ENCODE measurements around the gene AGAP3. TPM values are rescaled to one million over a fixed set of nuclear protein-coding genes. Genes with fewer than 3 reads are reported as not detected.
A peak's percentile ranks its signal among the peaks of the same experiment; 100 is the strongest.

Gene AGAP3
- total RNA-seq (100 to 1,000 TPM in 1 of 2 donors, 10 to 100 TPM in 1; 75.9 to 194 TPM), polyA plus RNA-seq (100 to 1,000 TPM in 1 of 2 donors, 10 to 100 TPM in 1; 81.8 to 138 TPM)
- long read RNA-seq, donor 1, partial matches to known transcripts = 38 of 44 reads
- long read RNA-seq, donor 1, other reads (novel, unspliced or antisense) = 0 of 44 reads
- long read RNA-seq, donor 2, partial matches to known transcripts = 0 of 2 reads
- long read RNA-seq, donor 2, other reads (novel, unspliced or antisense) = 0 of 2 reads
- long read RNA-seq, donor 3, partial matches to known transcripts = 0 of 4 reads
- long read RNA-seq, donor 3, other reads (novel, unspliced or antisense) = 0 of 4 reads
- long read RNA-seq, donor 4, partial matches to known transcripts = 17 of 21 reads
- long read RNA-seq, donor 4, other reads (novel, unspliced or antisense) = 0 of 21 reads
- long read RNA-seq, donor 5, partial matches to known transcripts = 52 of 57 reads
- long read RNA-seq, donor 5, other reads (novel, unspliced or antisense) = 0 of 57 reads

DNA sequence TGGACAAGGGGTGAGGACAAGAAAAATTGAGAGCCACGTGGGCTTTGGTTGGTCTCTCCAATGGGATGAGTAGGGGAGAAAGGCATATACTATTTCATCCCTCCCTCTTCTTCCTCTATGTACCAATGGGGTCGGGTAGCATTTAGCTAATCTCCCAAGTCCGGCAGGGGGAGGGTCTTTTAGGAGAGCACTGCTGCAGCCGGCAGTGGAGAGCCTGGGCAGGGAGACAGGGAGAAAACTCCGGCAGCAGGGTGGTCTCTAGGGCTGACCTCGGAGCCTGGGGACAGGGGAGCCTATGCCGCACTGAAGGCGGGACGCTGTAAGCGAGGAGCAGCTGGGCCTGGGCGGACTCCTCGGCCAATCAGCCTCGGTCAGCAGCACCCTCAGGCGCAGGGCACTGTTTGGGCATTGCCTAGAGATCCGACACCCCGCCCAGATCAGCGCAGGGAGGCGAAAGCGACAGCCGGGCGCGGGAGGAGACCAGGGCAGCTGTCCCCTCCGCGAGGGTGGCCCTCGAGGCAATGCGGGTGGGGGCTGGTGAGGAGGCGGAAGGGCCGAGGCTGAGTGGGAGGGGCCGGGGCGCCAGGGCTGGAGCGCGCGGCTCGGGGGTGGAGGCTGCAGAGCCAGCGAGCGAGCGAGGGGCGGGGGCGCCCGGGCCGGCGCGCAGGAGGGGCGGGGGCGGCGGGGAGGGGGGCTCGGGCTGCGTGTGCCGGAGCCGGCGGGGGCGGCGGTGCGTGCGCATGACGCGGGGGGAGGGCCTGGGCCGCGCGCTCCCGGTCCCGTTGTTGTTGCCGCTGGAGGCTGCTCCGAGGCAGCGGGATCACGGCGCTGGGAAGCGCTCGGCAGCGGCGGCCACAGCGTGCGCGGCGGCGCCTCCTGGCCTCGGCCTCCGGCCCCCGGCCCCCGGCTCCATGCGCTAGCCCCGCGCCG lies at the start of gene AGAP3:
AGAP3 (plus strand) TSS at position 785 of the 930 bp plus-strand sequence. CDS start 267 bp downstream, outside the sequence.
- TF ChIP-seq, protein P1, sequence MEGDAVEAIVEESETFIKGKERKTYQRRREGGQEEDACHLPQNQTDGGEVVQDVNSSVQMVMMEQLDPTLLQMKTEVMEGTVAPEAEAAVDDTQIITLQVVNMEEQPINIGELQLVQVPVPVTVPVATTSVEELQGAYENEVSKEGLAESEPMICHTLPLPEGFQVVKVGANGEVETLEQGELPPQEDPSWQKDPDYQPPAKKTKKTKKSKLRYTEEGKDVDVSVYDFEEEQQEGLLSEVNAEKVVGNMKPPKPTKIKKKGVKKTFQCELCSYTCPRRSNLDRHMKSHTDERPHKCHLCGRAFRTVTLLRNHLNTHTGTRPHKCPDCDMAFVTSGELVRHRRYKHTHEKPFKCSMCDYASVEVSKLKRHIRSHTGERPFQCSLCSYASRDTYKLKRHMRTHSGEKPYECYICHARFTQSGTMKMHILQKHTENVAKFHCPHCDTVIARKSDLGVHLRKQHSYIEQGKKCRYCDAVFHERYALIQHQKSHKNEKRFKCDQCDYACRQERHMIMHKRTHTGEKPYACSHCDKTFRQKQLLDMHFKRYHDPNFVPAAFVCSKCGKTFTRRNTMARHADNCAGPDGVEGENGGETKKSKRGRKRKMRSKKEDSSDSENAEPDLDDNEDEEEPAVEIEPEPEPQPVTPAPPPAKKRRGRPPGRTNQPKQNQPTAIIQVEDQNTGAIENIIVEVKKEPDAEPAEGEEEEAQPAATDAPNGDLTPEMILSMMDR (IDR thresholded peaks at IDR 0.05; ENCODE audit: control extremely low read depth, extremely low read depth) = no peak
- peak within 1 kb of the TSS; percentile 60 for H3K4me3 ChIP-seq
- DNase-seq (peak; percentile 92 to 95 (median 94)), ATAC-seq (ENCODE audit: insufficient read depth, low FRiP score) (peak; percentile 53)
- H3K4me1 ChIP-seq (ENCODE audit: control insufficient read depth in 5 of 5, insufficient read depth in 5 of 5, low read length in 5 of 5) = peaks cover 12 to 61% (median 25%) of the 10 kb centered on the region in 5 donors
- H3K27me3 ChIP-seq (ENCODE audit: control insufficient read depth in 3 of 3, insufficient read depth in 3 of 3, low read length in 2 of 3) = no peaks in the 10 kb centered on the region
- H3K27ac ChIP-seq (ENCODE audit: low read depth in 1 of 2, low read length in 1 of 2) = peak within 1 kb of the TSS; percentile 81 to 96
- H3K9me3 ChIP-seq (ENCODE audit: control insufficient read depth in 4 of 4, insufficient read depth in 3 of 4, low read length in 3 of 4) = no peaks in the 10 kb centered on the region
- H3K36me3 ChIP-seq (ENCODE audit: control insufficient read depth in 4 of 4, insufficient read depth in 4 of 4, low read length in 4 of 4) = peaks cover 0 to 2% (median 0%) of the 10 kb centered on the region in 4 donors
- WGBS, 2 donors = 0 to 1% methylated on average over 30 to 82 of the region's 84 CpGs
- H3K9ac ChIP-seq (ENCODE audit: insufficient read depth in 1 of 2, low read length in 2 of 2) = peak within 1 kb of the TSS in 1 of 2 donors; percentile 49

DNA sequence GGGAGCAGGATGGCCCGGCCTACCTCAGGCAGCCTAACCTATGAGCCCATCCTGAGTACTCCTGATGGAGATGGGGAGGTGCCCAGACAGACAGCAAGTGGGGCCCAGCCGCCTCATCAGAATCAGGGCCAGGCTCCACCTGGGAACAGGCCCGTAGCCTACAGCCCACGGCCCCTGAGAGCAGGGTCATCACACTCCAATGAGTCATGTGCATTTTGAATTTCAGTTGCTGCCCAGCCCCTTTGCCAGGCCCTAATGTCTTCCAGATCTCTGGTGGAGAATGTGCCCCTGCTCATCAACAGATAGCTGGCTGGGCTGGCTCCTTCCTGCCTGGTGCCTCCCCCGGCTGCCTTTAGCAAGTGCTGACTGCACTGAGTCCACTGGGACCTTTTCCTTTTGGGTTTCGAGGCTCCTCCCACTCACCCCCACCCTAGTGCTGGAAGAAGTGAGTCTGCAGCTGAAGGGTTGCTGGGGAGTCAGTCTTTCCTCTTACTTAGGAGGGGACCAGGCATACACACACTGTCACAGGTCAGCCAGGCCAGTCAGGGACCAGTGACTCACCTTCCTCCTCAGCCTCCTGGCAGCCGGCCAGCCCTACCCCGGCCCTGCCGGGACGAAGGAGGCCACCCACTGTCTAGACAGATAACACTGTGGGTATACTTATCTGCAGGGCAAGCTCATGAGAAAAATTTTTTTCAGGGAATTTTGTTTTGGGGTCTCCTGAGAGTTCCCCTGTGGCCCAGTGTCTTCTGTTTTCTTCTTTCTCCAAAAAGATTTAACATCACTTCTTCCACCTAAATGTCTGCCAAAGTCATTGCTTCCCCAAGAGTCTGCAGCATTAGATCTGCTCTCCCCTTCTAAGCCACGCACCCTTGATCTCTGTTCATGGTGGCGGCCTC lies 47.1 kb upstream of the AGAP3 start:
- TF ChIP-seq, protein P1 (IDR thresholded peaks at IDR 0.05; ENCODE audit: control extremely low read depth, extremely low read depth) = no peak
- WGBS, 2 donors = 48 to 52% methylated on average over 12 of the region's 12 CpGs
- H3K36me3 ChIP-seq (ENCODE audit: control insufficient read depth in 4 of 4, insufficient read depth in 4 of 4, low read length in 4 of 4) = peaks cover 0 to 33% (median 5%) of the 10 kb centered on the region in 4 donors
- no peaks in the 10 kb centered on the region for H3K27me3 ChIP-seq (ENCODE audit: control insufficient read depth in 3 of 3, insufficient read depth in 3 of 3, low read length in 2 of 3)
- no peak overlapping the region for H3K9ac ChIP-seq (ENCODE audit: insufficient read depth in 1 of 2, low read length in 2 of 2)
- no peak overlapping the region for H3K4me3 ChIP-seq
- ATAC-seq (ENCODE audit: insufficient read depth, low FRiP score) (peak; percentile 65), DNase-seq (peak in 2 of 3 donors; percentile 21 to 48)
- peaks cover 0 to 8% (median 0%) of the 10 kb centered on the region in 5 donors for H3K4me1 ChIP-seq (ENCODE audit: control insufficient read depth in 5 of 5, insufficient read depth in 5 of 5, low read length in 5 of 5)
- peak overlapping the region; percentile 16 to 50 for H3K27ac ChIP-seq (ENCODE audit: low read depth in 1 of 2, low read length in 1 of 2)
- H3K9me3 ChIP-seq (ENCODE audit: control insufficient read depth in 4 of 4, insufficient read depth in 3 of 4, low read length in 3 of 4) = peaks cover 0 to 2% (median 0%) of the 10 kb centered on the region in 4 donors

- TF ChIP-seq, protein P1 (IDR thresholded peaks at IDR 0.05; ENCODE audit: control extremely low read depth, extremely low read depth) = no peak
- Histone ChIP-seq H3K9ac (ENCODE audit: insufficient read depth in 1 of 2, low read length in 2 of 2) (no peak overlapping the region), H3K27ac (ENCODE audit: low read depth in 1 of 2, low read length in 1 of 2) (no peak overlapping the region), H3K4me3 (no peak overlapping the region), H3K4me1 (ENCODE audit: control insufficient read depth in 5 of 5, insufficient read depth in 5 of 5, low read length in 5 of 5) (peaks cover 0 to 8% (median 0%) of the 10 kb centered on the region in 5 donors), H3K36me3 (ENCODE audit: control insufficient read depth in 4 of 4, insufficient read depth in 4 of 4, low read length in 4 of 4) (peaks cover 0 to 28% (median 5%) of the 10 kb centered on the region in 4 donors), H3K27me3 (ENCODE audit: control insufficient read depth in 3 of 3, insufficient read depth in 3 of 3, low read length in 2 of 3) (no peaks in the 10 kb centered on the region), H3K9me3 (ENCODE audit: control insufficient read depth in 4 of 4, insufficient read depth in 3 of 4, low read length in 3 of 4) (peaks cover 0 to 2% (median 0%) of the 10 kb centered on the region in 4 donors)
- WGBS, 2 donors = 63 to 71% methylated on average over 17 to 18 of the region's 18 CpGs
- ATAC-seq (ENCODE audit: insufficient read depth, low FRiP score) = no peak
- DNase-seq = no peak
Measured at GRCh38 chr7:151039850-151040548, 46.3 kb upstream of the AGAP3 start.
